ENCODE data around the gene AFF3.

GRCh38 chr2:99559075-99559662 is 583.2 kb downstream of the AFF3 start:
- TF ChIP-seq EZH2 (IDR thresholded peaks at IDR 0.05; ENCODE audit: borderline replicate concordance, low read depth, low read length, severe bottlenecking) (no peak), POLR2A (IDR thresholded peaks at IDR 0.05; ENCODE audit: low read depth, low read length) (no peak), POLR2AphosphoS5 (IDR thresholded peaks at IDR 0.05; ENCODE audit: insufficient read depth, low read depth, low read length) (no peak), JUN (IDR thresholded peaks at IDR 0.05; ENCODE audit: borderline replicate concordance, insufficient read depth, insufficient read length, low read depth) (no peak), CTCF (IDR thresholded peaks at IDR 0.05; ENCODE audit: extremely low read depth in 1 of 2, insufficient read depth in 1 of 2, low read depth in 1 of 2, low read length in 2 of 2) (peak; percentile 91 to 96)
